D721Med (cell line): ENCODE measurements around the gene LMNTD2.

Source experiments
- DNase-seq: peaks from one replicate; pipeline ENCODE4 v3.0.0; 2011; ENCODE audit warnings: low spot score; ENCODE audit not compliant: insufficient read length
- FAIRE-seq: peaks from 2 replicates; lab custom pipeline; 2011; peaks lifted over from hg19 to GRCh38; lab: Jason Lieb, UNC
- CTCF ChIP-seq: IDR thresholded peaks from 2 replicates; pipeline ENCODE4 v1.5.1; 2012; ENCODE audit warnings: mild to moderate bottlenecking, control low read depth; ENCODE audit not compliant: insufficient read depth; ENCODE audit errors: missing control alignments

The LMNTD2 gene

GRCh38 chr11:605286-606129 is 45.0 kb upstream of the LMNTD2 start:
- DNase-seq: no peak
- no peak for TF ChIP-seq CTCF
- FAIRE-seq: no peak

GRCh38 chr11:603154-603553 is 42.6 kb upstream of the LMNTD2 start:
- FAIRE-seq (no peak), DNase-seq (no peak)
- no peak for TF ChIP-seq CTCF

- DNase-seq (no peak), FAIRE-seq (no peak)
- TF ChIP-seq CTCF: no peak
Observed at GRCh38 chr11:601573-602245, 41.2 kb upstream of the LMNTD2 start.

DNA sequence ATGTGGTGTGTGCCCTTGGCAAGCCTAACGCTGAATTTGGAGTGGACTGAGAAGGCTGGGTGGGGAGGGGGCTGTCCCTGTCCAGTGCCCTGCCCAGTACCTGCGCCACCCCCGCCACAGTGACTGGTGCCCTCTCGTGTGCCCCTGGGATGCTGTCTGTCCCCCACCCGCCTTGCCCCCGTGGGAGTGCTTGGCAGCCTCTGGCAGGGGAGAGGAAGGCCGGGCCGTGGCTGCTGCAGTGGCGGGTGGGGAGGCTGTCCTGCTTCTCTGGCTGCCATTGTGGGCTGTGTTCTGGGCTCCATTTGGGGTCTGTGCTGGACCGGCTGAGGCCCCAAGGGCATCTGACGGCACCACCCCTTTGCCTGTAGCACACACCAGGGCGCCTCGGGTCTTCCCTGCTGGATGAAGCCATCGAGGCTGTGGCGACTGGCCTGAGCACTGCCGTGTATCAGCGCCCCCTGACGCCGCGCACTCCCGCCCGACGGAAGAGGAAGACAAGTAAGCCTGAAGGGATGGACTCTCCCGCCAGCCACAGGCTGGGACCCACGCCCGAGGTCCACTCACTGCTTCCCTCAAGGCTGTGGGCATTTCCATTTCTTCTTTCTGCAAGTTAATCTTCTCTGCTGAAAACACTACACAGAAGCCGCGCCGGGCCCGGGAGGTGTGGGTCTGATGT is 37.6 kb upstream of the LMNTD2 start:
- DNase-seq (no peak), FAIRE-seq (no peak)
- no peak for TF ChIP-seq CTCF

- FAIRE-seq (no peak), DNase-seq (no peak)
- no peak for TF ChIP-seq CTCF
Observed at GRCh38 chr11:597166-597725, 36.7 kb upstream of the LMNTD2 start.

DNA sequence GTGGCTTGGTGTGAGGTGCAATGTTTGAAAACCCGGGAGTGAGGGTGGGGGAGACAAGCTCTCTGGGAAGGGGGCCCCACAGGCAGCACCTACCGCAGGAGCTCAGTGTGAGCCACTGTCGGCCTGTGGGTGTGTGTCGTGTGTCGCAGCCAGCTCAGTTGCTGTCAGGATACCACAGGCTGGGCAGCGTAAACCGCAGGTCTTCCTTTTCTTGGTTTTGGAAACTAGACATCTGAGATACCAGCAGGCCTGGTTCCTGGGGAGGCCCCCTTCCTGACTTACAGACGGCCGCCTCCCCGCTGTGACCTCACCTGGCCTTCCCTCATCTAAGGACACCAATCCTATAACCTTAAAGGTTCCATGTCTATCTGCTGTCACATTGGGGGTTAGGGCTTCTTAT is 35.8 kb upstream of the LMNTD2 start:
- TF ChIP-seq CTCF: no peak
- no peak for FAIRE-seq
- no peak for DNase-seq
